PFSK-1 (cell line): ENCODE results near the gene PTPRT.

ENCODE experiments used
- FOXP2 ChIP-seq: optimal IDR thresholded peaks from 2 replicates; pipeline ENCODE3; 2011; ENCODE audit warnings: borderline replicate concordance, control low read depth, inconsistent platforms; ENCODE audit not compliant: insufficient read depth; ENCODE audit errors: extremely low read length, extremely low read depth
- POLR2AphosphoS5 ChIP-seq: IDR thresholded peaks from 2 replicates; pipeline ENCODE4 v1.6.1; 2012; ENCODE audit warnings: low read depth, mild to moderate bottlenecking, control low read depth, low read length, moderate library complexity
- SIN3A ChIP-seq: IDR thresholded peaks from 2 replicates; pipeline ENCODE4 v1.6.1; 2012; ENCODE audit warnings: mild to moderate bottlenecking, low read length, moderate library complexity, borderline replicate concordance; ENCODE audit not compliant: insufficient read depth
- TAF1 ChIP-seq: IDR thresholded peaks from 2 replicates; pipeline ENCODE4 v1.6.1; 2012; ENCODE audit warnings: low read length, control low read depth, borderline replicate concordance; ENCODE audit not compliant: insufficient read depth
- TF ChIP-seq, protein P1 (sequence below), 2 experiments: IDR thresholded peaks; 2 replicates each; pipeline versions ENCODE4 v1.6.1 to v1.8.0; 2011 to 2012; ENCODE audit warnings: low read depth in 2 of 2, low read length in 2 of 2, control low read depth in 1 of 2, inconsistent platforms in 1 of 2, mild to moderate bottlenecking in 1 of 2, moderate library complexity in 1 of 2; ENCODE audit not compliant: insufficient read depth in 1 of 2

Gene PTPRT

DNA sequence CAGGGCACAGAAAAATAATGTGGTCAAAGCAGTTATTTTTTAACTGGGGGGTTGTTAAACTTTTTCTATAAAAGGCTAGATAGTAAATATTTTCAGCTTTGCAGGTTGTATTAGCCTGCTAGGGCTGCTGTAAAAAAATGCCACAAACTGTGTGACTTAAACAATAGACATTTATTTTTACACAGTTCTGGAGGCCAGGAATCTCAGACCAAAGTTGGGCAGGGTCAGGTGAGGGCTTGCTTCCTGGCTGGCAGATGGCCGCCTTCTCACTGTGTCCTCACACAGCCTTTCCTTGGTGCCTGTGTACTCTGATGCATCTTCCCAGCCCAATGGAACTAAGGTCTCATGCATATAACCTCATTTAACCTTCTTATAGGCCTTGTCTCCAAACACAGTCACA is 294.7 kb downstream of the PTPRT start:
- TF ChIP-seq POLR2AphosphoS5 (no peak), SIN3A (no peak), TAF1 (no peak), FOXP2 (no peak)
- TF ChIP-seq, protein P1, sequence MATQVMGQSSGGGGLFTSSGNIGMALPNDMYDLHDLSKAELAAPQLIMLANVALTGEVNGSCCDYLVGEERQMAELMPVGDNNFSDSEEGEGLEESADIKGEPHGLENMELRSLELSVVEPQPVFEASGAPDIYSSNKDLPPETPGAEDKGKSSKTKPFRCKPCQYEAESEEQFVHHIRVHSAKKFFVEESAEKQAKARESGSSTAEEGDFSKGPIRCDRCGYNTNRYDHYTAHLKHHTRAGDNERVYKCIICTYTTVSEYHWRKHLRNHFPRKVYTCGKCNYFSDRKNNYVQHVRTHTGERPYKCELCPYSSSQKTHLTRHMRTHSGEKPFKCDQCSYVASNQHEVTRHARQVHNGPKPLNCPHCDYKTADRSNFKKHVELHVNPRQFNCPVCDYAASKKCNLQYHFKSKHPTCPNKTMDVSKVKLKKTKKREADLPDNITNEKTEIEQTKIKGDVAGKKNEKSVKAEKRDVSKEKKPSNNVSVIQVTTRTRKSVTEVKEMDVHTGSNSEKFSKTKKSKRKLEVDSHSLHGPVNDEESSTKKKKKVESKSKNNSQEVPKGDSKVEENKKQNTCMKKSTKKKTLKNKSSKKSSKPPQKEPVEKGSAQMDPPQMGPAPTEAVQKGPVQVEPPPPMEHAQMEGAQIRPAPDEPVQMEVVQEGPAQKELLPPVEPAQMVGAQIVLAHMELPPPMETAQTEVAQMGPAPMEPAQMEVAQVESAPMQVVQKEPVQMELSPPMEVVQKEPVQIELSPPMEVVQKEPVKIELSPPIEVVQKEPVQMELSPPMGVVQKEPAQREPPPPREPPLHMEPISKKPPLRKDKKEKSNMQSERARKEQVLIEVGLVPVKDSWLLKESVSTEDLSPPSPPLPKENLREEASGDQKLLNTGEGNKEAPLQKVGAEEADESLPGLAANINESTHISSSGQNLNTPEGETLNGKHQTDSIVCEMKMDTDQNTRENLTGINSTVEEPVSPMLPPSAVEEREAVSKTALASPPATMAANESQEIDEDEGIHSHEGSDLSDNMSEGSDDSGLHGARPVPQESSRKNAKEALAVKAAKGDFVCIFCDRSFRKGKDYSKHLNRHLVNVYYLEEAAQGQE (IDR thresholded peaks at IDR 0.05; ENCODE audit: insufficient read depth in 1 of 2, low read depth in 2 of 2, low read length in 2 of 2) = no peak

DNA sequence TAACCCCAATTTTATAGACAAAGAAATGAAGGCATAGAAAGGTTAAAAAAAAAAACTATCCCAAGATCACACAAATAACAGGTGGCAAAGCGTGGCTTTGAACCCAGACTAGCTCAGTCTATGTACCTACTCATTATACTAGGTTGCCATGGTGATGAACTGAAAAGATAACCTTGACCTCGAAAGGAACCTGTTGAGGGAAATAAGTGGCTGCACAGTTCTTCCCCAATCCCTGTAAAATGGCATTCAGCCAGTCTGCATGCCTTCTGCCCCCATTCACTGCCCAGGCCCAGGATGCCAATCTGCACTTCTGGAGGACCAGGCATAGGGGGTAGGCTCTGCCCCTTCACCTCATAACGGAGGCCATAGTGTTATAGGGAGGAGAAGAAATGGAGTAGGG is 295.2 kb downstream of the PTPRT start:
- TF ChIP-seq SIN3A = no peak
- TF ChIP-seq, protein P1 (IDR thresholded peaks at IDR 0.05; ENCODE audit: insufficient read depth in 1 of 2, low read depth in 2 of 2, low read length in 2 of 2) = no peak
- TF ChIP-seq POLR2AphosphoS5 = no peak
- TF ChIP-seq FOXP2 = no peak
- TF ChIP-seq TAF1 = no peak

DNA sequence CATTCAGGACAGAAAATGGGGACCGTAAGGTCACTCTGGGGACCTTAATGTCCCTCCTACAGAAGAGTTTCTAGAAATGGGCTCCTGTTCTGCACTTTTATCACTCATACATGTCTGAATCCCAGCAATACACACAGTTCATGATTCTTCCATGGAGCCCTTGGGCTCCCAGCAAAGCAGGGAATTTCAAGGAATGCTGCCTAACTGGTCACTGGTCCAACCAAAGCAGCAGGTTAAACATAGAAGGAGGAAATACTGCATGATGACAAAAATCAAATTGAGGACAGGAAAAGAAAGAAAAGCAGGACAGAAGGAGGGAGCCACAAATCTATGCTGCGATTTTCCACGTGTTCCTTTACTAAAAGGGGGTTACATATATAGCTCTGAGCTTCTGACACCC is 300.2 kb downstream of the PTPRT start:
- no peak for TF ChIP-seq FOXP2
- no peak for TF ChIP-seq TAF1
- no peak for TF ChIP-seq POLR2AphosphoS5
- no peak for TF ChIP-seq SIN3A
- TF ChIP-seq, protein P1 (IDR thresholded peaks at IDR 0.05; ENCODE audit: insufficient read depth in 1 of 2, low read depth in 2 of 2, low read length in 2 of 2) = no peak

DNA sequence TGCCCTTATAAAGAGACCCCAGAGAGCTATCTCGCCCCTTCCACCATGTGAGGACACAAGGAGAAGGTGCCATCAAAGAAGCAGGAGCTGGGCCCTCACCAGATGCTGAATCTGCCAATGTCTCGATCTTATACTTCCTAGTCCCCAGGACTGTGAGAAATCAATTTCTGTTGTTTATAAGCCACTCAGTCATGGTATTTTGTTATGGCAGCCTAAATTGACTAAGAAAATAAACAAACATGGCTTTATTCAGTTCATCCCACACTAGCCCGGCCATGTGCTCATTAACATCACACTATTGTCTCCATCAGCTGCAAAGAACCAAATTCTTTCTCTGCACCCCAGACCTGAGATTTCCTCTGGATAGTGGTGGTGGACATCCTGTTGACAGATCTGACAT is 302.4 kb downstream of the PTPRT start:
- TF ChIP-seq TAF1 (no peak), SIN3A (no peak), FOXP2 (no peak), POLR2AphosphoS5 (no peak)
- TF ChIP-seq, protein P1 (IDR thresholded peaks at IDR 0.05; ENCODE audit: insufficient read depth in 1 of 2, low read depth in 2 of 2, low read length in 2 of 2) = no peak

DNA sequence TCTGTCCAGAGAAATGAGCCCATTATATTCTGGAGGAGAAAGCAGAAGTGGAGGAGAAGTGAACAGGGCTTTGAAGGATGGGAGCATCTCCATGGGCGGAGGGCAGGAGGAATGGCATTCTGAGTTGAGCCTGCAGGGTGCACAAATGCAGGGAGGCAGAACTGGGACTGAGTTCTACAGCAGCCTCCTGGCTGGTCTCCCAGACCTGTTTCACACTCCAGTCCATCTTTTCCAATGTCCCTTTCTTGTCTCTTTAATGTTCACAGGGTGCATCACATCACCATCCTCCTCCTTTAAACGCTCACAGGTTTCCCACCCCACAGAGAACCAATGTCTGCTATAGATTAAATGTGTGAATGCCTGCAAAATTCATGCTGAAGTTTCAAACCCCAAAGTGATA is 302.9 kb downstream of the PTPRT start:
- TF ChIP-seq POLR2AphosphoS5 = no peak
- TF ChIP-seq FOXP2 = no peak
